Right lobe of liver (tissue), 4 donors: ENCODE measurements around the gene D2HGDH.

Experiments
- POLR2A ChIP-seq: fragments of 450-650 bp; IDR thresholded peaks from one replicate; pipeline ENCODE4 v1.6.1; 2017; ENCODE audit warnings: antibody characterized with exemption, mild to moderate bottlenecking
- TF ChIP-seq, protein P1 (sequence below), 4 donors: fragments of 200-600 bp in 3 of 4; fragments of 450-650 bp in 1 of 4; IDR thresholded peaks; one replicate each; pipeline versions ENCODE4 v1.5.1 to v1.8.0; 2016 to 2022; ENCODE audit warnings: antibody characterized with exemption in 4 of 4, mild to moderate bottlenecking in 2 of 4
- donor health status: DM: no; HTN: no; CAD: no.
- donor health status: DM: no; HTN: no; CAD: no.
- donor health status: DM: no; HTN: yes; CAD: no.

DNA sequence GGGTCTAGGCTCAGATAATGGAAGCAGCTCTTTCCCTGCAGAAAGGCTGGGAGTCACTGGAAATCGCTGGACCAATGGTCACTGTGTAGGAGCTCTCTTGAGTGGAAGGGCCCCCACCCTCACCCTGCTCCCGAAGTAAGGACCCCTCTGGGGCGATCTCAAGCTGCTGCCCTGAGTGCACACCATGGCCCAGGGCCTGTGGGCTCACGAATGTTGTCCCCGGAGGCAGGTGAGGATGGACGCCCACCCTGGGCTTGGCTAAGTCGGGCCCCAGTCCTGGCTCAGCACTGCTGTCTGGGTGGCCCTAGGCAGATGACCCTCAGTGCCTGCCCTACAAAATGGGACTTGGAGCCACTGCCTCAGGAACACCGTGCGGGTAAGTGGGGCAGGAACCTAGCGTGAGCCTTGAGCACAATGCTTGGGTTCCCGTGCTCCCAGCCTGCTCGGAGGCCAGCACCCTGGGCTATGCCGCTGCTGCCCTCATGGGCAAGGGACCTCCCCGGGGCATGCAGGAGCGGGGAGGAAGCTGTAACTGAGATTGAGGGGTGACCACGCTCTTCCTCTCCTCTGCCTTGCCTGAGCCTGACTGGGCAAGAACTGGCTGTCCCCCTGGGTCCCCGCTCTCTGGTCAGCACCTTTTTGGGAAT, 3.7 kb downstream of the D2HGDH start:
- TF ChIP-seq, protein P1, sequence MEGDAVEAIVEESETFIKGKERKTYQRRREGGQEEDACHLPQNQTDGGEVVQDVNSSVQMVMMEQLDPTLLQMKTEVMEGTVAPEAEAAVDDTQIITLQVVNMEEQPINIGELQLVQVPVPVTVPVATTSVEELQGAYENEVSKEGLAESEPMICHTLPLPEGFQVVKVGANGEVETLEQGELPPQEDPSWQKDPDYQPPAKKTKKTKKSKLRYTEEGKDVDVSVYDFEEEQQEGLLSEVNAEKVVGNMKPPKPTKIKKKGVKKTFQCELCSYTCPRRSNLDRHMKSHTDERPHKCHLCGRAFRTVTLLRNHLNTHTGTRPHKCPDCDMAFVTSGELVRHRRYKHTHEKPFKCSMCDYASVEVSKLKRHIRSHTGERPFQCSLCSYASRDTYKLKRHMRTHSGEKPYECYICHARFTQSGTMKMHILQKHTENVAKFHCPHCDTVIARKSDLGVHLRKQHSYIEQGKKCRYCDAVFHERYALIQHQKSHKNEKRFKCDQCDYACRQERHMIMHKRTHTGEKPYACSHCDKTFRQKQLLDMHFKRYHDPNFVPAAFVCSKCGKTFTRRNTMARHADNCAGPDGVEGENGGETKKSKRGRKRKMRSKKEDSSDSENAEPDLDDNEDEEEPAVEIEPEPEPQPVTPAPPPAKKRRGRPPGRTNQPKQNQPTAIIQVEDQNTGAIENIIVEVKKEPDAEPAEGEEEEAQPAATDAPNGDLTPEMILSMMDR (IDR thresholded peaks at IDR 0.05), result no peak
- no peak for TF ChIP-seq POLR2A
